A549 (cell line): Measurements from ENCODE around the gene GZMM. TPM values are rescaled to one million over a fixed set of nuclear protein-coding genes. Genes with fewer than 3 reads are reported as not detected.

Experiments used
- ATAC-seq, 2 experiments: fragments of 200-7000 bp in 1 of 2; fragments of >200 bp in 1 of 2; cut with Nextera tagmentation in 1 of 2; cut with Tn5 transposase in 1 of 2; 3 replicates each; pipeline versions ENCODE4 v1.8.0 to v1.9.1; 2018 to 2020; ENCODE audit warnings: mild to moderate bottlenecking in 1 of 2, moderate library complexity in 1 of 2
- CTCF ChIA-PET: fragments of 300-600 bp; sonication (Branson Sonifier 250); formaldehyde crosslinking; extraction: SDS; loops from one replicate; lab custom pipeline; 2021; ENCODE audit warnings: antibody characterized with exemption, inconsistent platforms; lab: Yijun Ruan, JAX
- POLR2A ChIA-PET: fragments of 350-600 bp; formaldehyde crosslinking; extraction: SDS; loops from one replicate; lab custom pipeline; 2021; ENCODE audit warnings: antibody characterized with exemption, inconsistent platforms; lab: Yijun Ruan, JAX
- DNase-seq, 2 experiments: peaks; one replicate each; pipeline versions ENCODE4 v3.0.0 to v3.0.0-alpha.2; 2011 to 2016; ENCODE audit warnings: low read depth in 1 of 2, low spot score in 1 of 2
- FAIRE-seq: peaks from 2 replicates; lab custom pipeline; 2011; peaks lifted over from hg19 to GRCh38; lab: Jason Lieb, UNC
- H3K27ac ChIP-seq, 2 experiments: fragments of >200 bp; sonication (Bioruptor Twin); formaldehyde crosslinking; 3 replicates each; pipeline ENCODE4 v1.5.1; 2016 to 2017
- H3K4me1 ChIP-seq: fragments of >200 bp; sonication (Bioruptor Twin); formaldehyde crosslinking; 3 replicates; pipeline ENCODE4 v1.6.1; 2016
- H3K4me2 ChIP-seq: fragments of >200 bp; sonication (Bioruptor Twin); formaldehyde crosslinking; 3 replicates; pipeline ENCODE4 v1.6.1; 2016
- H3K4me3 ChIP-seq: fragments of >200 bp; sonication (Bioruptor Twin); formaldehyde crosslinking; 3 replicates; pipeline ENCODE4 v1.5.1; 2016
- H3K9me3 ChIP-seq: fragments of >200 bp; sonication (Bioruptor Twin); formaldehyde crosslinking; 3 replicates; pipeline ENCODE4 v1.6.1; 2016
- ATOH8 ChIP-seq: fragments of 250-450 bp; sonication (Bioruptor Pico); IDR thresholded peaks from 2 replicates; pipeline ENCODE4 v1.5.0; 2020; ENCODE audit warnings: low read depth, mild to moderate bottlenecking, moderate library complexity
- BCL3 ChIP-seq: fragments of >200 bp; sonication (Bioruptor Twin); formaldehyde crosslinking; IDR thresholded peaks from 3 replicates; pipeline ENCODE4 v1.6.1; 2016
- BHLHE40 ChIP-seq: IDR thresholded peaks from 2 replicates; pipeline ENCODE4 v1.6.1; 2012; ENCODE audit warnings: low read depth, low read length, inconsistent platforms
- CBX8 ChIP-seq: fragments of 200-600 bp; sonication (generic); IDR thresholded peaks from 2 replicates; pipeline ENCODE4 v1.6.1; 2016
- CEBPB ChIP-seq, 2 experiments: fragments of >200 bp in 1 of 2; sonication (Bioruptor Twin) in 1 of 2; formaldehyde crosslinking in 1 of 2; IDR thresholded peaks; 2 replicates each; pipeline ENCODE4 v1.6.1; 2012 to 2016
- CHD2 ChIP-seq: fragments of 150-350 bp; IDR thresholded peaks from 2 replicates; pipeline ENCODE4 v1.6.1; 2014; ENCODE audit warnings: low read length; ENCODE audit not compliant: partially characterized antibody
- CTCF ChIP-seq: fragments of >200 bp; sonication (Bioruptor Twin); formaldehyde crosslinking; IDR thresholded peaks from 3 replicates; pipeline ENCODE4 v1.5.1; 2016
- EP300 ChIP-seq, 2 experiments: fragments of >200 bp; sonication (Bioruptor Twin); formaldehyde crosslinking; IDR thresholded peaks; 2 replicates in 1 of 2; 3 replicates in 1 of 2; pipeline ENCODE4 v1.6.1; 2016 to 2017
- ESRRA ChIP-seq: fragments of 150-350 bp; IDR thresholded peaks from 2 replicates; pipeline ENCODE4 v1.6.1; 2014; ENCODE audit warnings: mild to moderate bottlenecking, low read length, borderline replicate concordance
- FOSL2 ChIP-seq, 2 experiments: fragments of 450-650 bp in 1 of 2; fragments of >200 bp in 1 of 2; sonication (Bioruptor Twin) in 1 of 2; formaldehyde crosslinking; IDR thresholded peaks; 2 replicates each; pipeline versions ENCODE4 v1.5.0 to v1.6.1; 2016 to 2020; ENCODE audit warnings: mild to moderate bottlenecking in 1 of 2, moderate library complexity in 1 of 2
- FOXS1 ChIP-seq: fragments of 250-450 bp; sonication (Bioruptor Pico); IDR thresholded peaks from 2 replicates; pipeline ENCODE4 v1.5.0; 2020; ENCODE audit warnings: mild to moderate bottlenecking, moderate library complexity
- GATA3 ChIP-seq: IDR thresholded peaks from 2 replicates; pipeline ENCODE4 v1.6.1; 2012; ENCODE audit warnings: borderline replicate concordance
- HEYL ChIP-seq: fragments of 250-450 bp; sonication (Bioruptor Pico); IDR thresholded peaks from 2 replicates; pipeline ENCODE4 v1.8.0; 2021; ENCODE audit warnings: mild to moderate bottlenecking, moderate library complexity
- HMGXB4 ChIP-seq: fragments of 250-450 bp; sonication (Bioruptor Pico); IDR thresholded peaks from 2 replicates; pipeline ENCODE4 v1.5.0; 2021; ENCODE audit warnings: mild to moderate bottlenecking, moderate library complexity, borderline replicate concordance
- HOXA7 ChIP-seq: fragments of 250-450 bp; sonication (Bioruptor Pico); IDR thresholded peaks from 2 replicates; pipeline ENCODE4 v1.5.0; 2020; ENCODE audit warnings: mild to moderate bottlenecking, moderate library complexity
- JUN ChIP-seq, 2 experiments: fragments of >200 bp; sonication (Bioruptor Twin); formaldehyde crosslinking; IDR thresholded peaks; 2 replicates in 1 of 2; 3 replicates in 1 of 2; pipeline ENCODE4 v1.6.1; 2016 to 2017
- JUNB ChIP-seq: fragments of >200 bp; sonication (Bioruptor Twin); formaldehyde crosslinking; IDR thresholded peaks from 2 replicates; pipeline ENCODE4 v1.6.1; 2016
- KDM1A ChIP-seq: fragments of 200-600 bp; sonication (generic); IDR thresholded peaks from 2 replicates; pipeline ENCODE4 v1.6.1; 2016; ENCODE audit warnings: low read depth, mild to moderate bottlenecking
- MAX ChIP-seq: IDR thresholded peaks from 2 replicates; pipeline ENCODE4 v1.6.1; 2012
- MAZ ChIP-seq: fragments of 150-350 bp; IDR thresholded peaks from 2 replicates; pipeline ENCODE4 v1.6.1; 2014; ENCODE audit warnings: antibody characterized with exemption, low read depth, low read length, borderline replicate concordance
- MYC ChIP-seq: IDR thresholded peaks from 2 replicates; pipeline ENCODE4 v1.6.1; 2012; ENCODE audit warnings: mild to moderate bottlenecking, inconsistent platforms, low read length, improper control_type of control experiment, borderline replicate concordance
- RAD21 ChIP-seq, 2 experiments: fragments of >200 bp in 1 of 2; sonication (Bioruptor Twin) in 1 of 2; formaldehyde crosslinking in 1 of 2; IDR thresholded peaks in 1 of 2; conservative IDR thresholded peaks in 1 of 2; 2 replicates in 1 of 2; 3 replicates in 1 of 2; pipeline ENCODE4 v1.6.1; 2012 to 2018; ENCODE audit warnings: inconsistent platforms in 1 of 2
- RCOR1 ChIP-seq: fragments of 150-350 bp; IDR thresholded peaks from 2 replicates; pipeline ENCODE4 v1.6.1; 2014; ENCODE audit warnings: antibody characterized with exemption, low read length, low read depth
- RNF2 ChIP-seq: fragments of 200-600 bp; sonication (generic); IDR thresholded peaks from 2 replicates; pipeline ENCODE4 v1.6.1; 2016; ENCODE audit warnings: low read depth, mild to moderate bottlenecking, antibody characterized with exemption, moderate library complexity, borderline replicate concordance
- TP53 ChIP-seq: fragments of 250-450 bp; sonication (Bioruptor Pico); IDR thresholded peaks from 2 replicates; pipeline ENCODE4 v1.5.0; 2021; ENCODE audit warnings: mild to moderate bottlenecking, moderate library complexity
- ZC3H11A ChIP-seq: fragments of 450-650 bp; IDR thresholded peaks from 2 replicates; pipeline ENCODE4 v1.6.1; 2014; ENCODE audit warnings: antibody characterized with exemption, mild to moderate bottlenecking
- ZNF302 ChIP-seq: fragments of 250-450 bp; sonication (Bioruptor Pico); IDR thresholded peaks from 2 replicates; pipeline ENCODE4 v1.9.0; 2021; ENCODE audit warnings: inconsistent platforms, mild to moderate bottlenecking, moderate library complexity
- ZSCAN20 ChIP-seq: fragments of 250-450 bp; sonication (Bioruptor Pico); IDR thresholded peaks from 2 replicates; pipeline ENCODE4 v1.8.0; 2022; ENCODE audit warnings: mild to moderate bottlenecking, moderate library complexity
- WGBS: methylation state at CpG from one replicate; pipeline ENCODE4 v1.1.6; 2017; ENCODE audit errors: missing lambda C conversion rate; 5-methylcytosine and 5-hydroxymethylcytosine counted together
- polyA plus RNA-seq, 4 experiments: library from polyadenylated mRNA; depleted of rRNA in 3 of 4; stranded (reverse); fragments of >200 nt; fragmentation: RNase III in 1 of 4; extraction: RNeasy Plus Mini Kit Qiagen cat#74134 plus additional on column Dnase treatment in 1 of 4; gene quantifications; 2 replicates in 3 of 4; 3 replicates in 1 of 4; pipeline ENCODE4 v1.2.3, GENCODE V29; 2011 to 2017

Gene GZMM
- polyA plus RNA-seq, 2 of the 4 experiments (the other 2 are of a cell fraction), result not detected

- ATAC-seq (peak; percentile 39 to 45; a peak in 5 of 6 replicates), DNase-seq (no peak), FAIRE-seq (no peak)
- H3K4me2 ChIP-seq, result no peak overlapping the region
- H3K27ac ChIP-seq, result peak overlapping the region in 1 of 2 experiments; percentile 62; a peak in 3 of 6 replicates
- no CpG with 5 or more reads among the region's 10 CpGs for WGBS
- no peak overlapping the region for H3K4me3 ChIP-seq
- CTCF ChIA-PET, result no interaction called here
- POLR2A ChIA-PET, result no interaction called here
- no peaks in the 10 kb centered on the region for H3K9me3 ChIP-seq
- TF ChIP-seq ZC3H11A, result no peak
- TF ChIP-seq JUNB, result no peak
- TF ChIP-seq MAX, result no peak
- TF ChIP-seq BHLHE40, result no peak
- TF ChIP-seq JUN (IDR thresholded peaks at IDR 0.05), result no peak
- no peak for TF ChIP-seq CBX8
- TF ChIP-seq ESRRA, result no peak
- TF ChIP-seq CTCF, result no peak
- no peak for TF ChIP-seq GATA3
- TF ChIP-seq TP53 (CRISPR knock-in tag), result no peak
- TF ChIP-seq RAD21 (conservative IDR thresholded peaks at IDR 0.05 in 1 of 2, IDR thresholded peaks at IDR 0.05 in 1 of 2), result no peak
- no peak for TF ChIP-seq CEBPB (IDR thresholded peaks at IDR 0.05)
- TF ChIP-seq ATOH8 (CRISPR knock-in tag), result no peak
- no peak for TF ChIP-seq MAZ
- peaks cover 8% of the 10 kb centered on the region; the same call in 1 of the 3 replicates for H3K4me1 ChIP-seq
These were observed 25.9 kb upstream of the GZMM start for GRCh38 chr19:517721-518597.

GRCh38 chr19:518598-519231, 25.1 kb upstream of the GZMM start:
- H3K4me3 ChIP-seq, result no peak overlapping the region
- ChIA-PET CTCF (no interaction called here), POLR2A (no interaction called here)
- ATAC-seq (no peak), DNase-seq (no peak), FAIRE-seq (no peak)
- 97% methylated on average over 22 of the region's 58 CpGs for WGBS
- H3K4me2 ChIP-seq, result no peak overlapping the region
- H3K27ac ChIP-seq, result no peak overlapping the region
- no peak for TF ChIP-seq RAD21 (conservative IDR thresholded peaks at IDR 0.05 in 1 of 2, IDR thresholded peaks at IDR 0.05 in 1 of 2)
- no peak for TF ChIP-seq CHD2
- no peak for TF ChIP-seq EP300 (IDR thresholded peaks at IDR 0.05)
- TF ChIP-seq RCOR1, result no peak
- TF ChIP-seq HOXA7, result no peak
- TF ChIP-seq HMGXB4, result no peak
- no peak for TF ChIP-seq MAZ
- TF ChIP-seq FOXS1 (CRISPR knock-in tag), result no peak
- no peak for TF ChIP-seq FOSL2 (IDR thresholded peaks at IDR 0.05)
- no peak for TF ChIP-seq FOSL2 (CRISPR knock-in tag; IDR thresholded peaks at IDR 0.05)
- no peak for TF ChIP-seq RNF2
- TF ChIP-seq BCL3, result no peak
- no peak for TF ChIP-seq ZSCAN20 (CRISPR knock-in tag)
- TF ChIP-seq KDM1A, result no peak
- no peak for TF ChIP-seq HEYL (CRISPR knock-in tag)
- no peak for TF ChIP-seq JUN (IDR thresholded peaks at IDR 0.05)
- TF ChIP-seq MYC, result no peak
- TF ChIP-seq ZNF302 (CRISPR knock-in tag), result no peak
- H3K4me1 ChIP-seq, result peaks cover 8% of the 10 kb centered on the region; the same call in 1 of the 3 replicates
- H3K9me3 ChIP-seq, result no peaks in the 10 kb centered on the region
